Measurements from ENCODE around the gene STARD3. TPM values are rescaled to one million over a fixed set of nuclear protein-coding genes. Genes with fewer than 3 reads are reported as not detected.

Gene STARD3
- total RNA-seq, 4 donors from 2014 or later = 21.0 to 62.3 (median 26.0) TPM

GRCh38 chr17:39672522-39673334 is 35.8 kb downstream of the STARD3 start:
- DNase-seq = no peak
- TF ChIP-seq CTCF (IDR thresholded peaks at IDR 0.05) (peak in 1 of 4 experiments; percentile 1), POLR2A (IDR thresholded peaks at IDR 0.05) (no peak)
- Histone ChIP-seq H3K4me3 (no peak overlapping the region), H3K9me3 (no peaks in the 10 kb centered on the region), H3K36me3 (no peaks in the 10 kb centered on the region), H3K27me3 (peaks cover 16 to 20% of the 10 kb centered on the region in 2 donors), H3K4me1 (peaks cover 0 to 11% of the 10 kb centered on the region in 2 donors), H3K27ac (no peak overlapping the region)
- intact Hi-C loops (cut with DNase I; ENCODE audit: low total_unique reads) = no loop called here

- Histone ChIP-seq H3K4me3 (no peak overlapping the region), H3K27me3 (peaks cover 11 to 19% of the 10 kb centered on the region in 2 donors), H3K9me3 (no peaks in the 10 kb centered on the region), H3K27ac (no peak overlapping the region), H3K36me3 (no peaks in the 10 kb centered on the region), H3K4me1 (peaks cover 0 to 3% of the 10 kb centered on the region in 2 donors)
- no peak for DNase-seq
- intact Hi-C loops (cut with DNase I; ENCODE audit: low total_unique reads) = no loop called here
- TF ChIP-seq POLR2A (IDR thresholded peaks at IDR 0.05) (no peak), CTCF (IDR thresholded peaks at IDR 0.05) (no peak)
Observed at GRCh38 chr17:39673335-39674081, 36.6 kb downstream of the STARD3 start.

GRCh38 chr17:39674179-39674578 is 37.2 kb downstream of the STARD3 start:
- no peak overlapping the region for H3K27ac ChIP-seq
- H3K4me1 ChIP-seq = no peaks in the 10 kb centered on the region
- H3K4me3 ChIP-seq = no peak overlapping the region
- DNase-seq = no peak
- H3K9me3 ChIP-seq = no peaks in the 10 kb centered on the region
- no peaks in the 10 kb centered on the region for H3K36me3 ChIP-seq
- no peak for TF ChIP-seq POLR2A (IDR thresholded peaks at IDR 0.05)
- no peak for TF ChIP-seq CTCF (IDR thresholded peaks at IDR 0.05)
- intact Hi-C loops (cut with DNase I; ENCODE audit: low total_unique reads) = no loop called here
- H3K27me3 ChIP-seq = peaks cover 6 to 13% of the 10 kb centered on the region in 2 donors

GRCh38 chr17:39674702-39675389 is 37.9 kb downstream of the STARD3 start:
- intact Hi-C loops (cut with DNase I; ENCODE audit: low total_unique reads) = no loop called here
- no peak for DNase-seq
- Histone ChIP-seq H3K27ac (no peak overlapping the region), H3K27me3 (peaks cover 4 to 7% of the 10 kb centered on the region in 2 donors), H3K4me3 (no peak overlapping the region), H3K9me3 (no peaks in the 10 kb centered on the region), H3K4me1 (no peaks in the 10 kb centered on the region), H3K36me3 (no peaks in the 10 kb centered on the region)
- TF ChIP-seq CTCF (IDR thresholded peaks at IDR 0.05) = no peak
